HL-60 (cell line): ENCODE results near the gene CCDC88B.

Experiments
- GABPA ChIP-seq: IDR thresholded peaks from 2 replicates; pipeline ENCODE4 v1.6.1; 2012; ENCODE audit warnings: low read depth
- POLR2AphosphoS5 ChIP-seq: IDR thresholded peaks from 2 replicates; pipeline ENCODE4 v1.6.1; 2012; ENCODE audit warnings: low read depth
- REST ChIP-seq: IDR thresholded peaks from 2 replicates; pipeline ENCODE4 v1.6.1; 2012; ENCODE audit warnings: low read depth; ENCODE audit not compliant: insufficient replicate concordance
- SPI1 ChIP-seq: IDR thresholded peaks from 2 replicates; pipeline ENCODE4 v1.6.1; 2012; ENCODE audit warnings: low read depth, mild to moderate bottlenecking, borderline replicate concordance
- TF ChIP-seq, protein P1 (sequence below): IDR thresholded peaks from one replicate; pipeline ENCODE4 v1.5.1; 2011; ENCODE audit warnings: low read length, control low read depth, inconsistent platforms; ENCODE audit not compliant: insufficient read depth

DNA sequence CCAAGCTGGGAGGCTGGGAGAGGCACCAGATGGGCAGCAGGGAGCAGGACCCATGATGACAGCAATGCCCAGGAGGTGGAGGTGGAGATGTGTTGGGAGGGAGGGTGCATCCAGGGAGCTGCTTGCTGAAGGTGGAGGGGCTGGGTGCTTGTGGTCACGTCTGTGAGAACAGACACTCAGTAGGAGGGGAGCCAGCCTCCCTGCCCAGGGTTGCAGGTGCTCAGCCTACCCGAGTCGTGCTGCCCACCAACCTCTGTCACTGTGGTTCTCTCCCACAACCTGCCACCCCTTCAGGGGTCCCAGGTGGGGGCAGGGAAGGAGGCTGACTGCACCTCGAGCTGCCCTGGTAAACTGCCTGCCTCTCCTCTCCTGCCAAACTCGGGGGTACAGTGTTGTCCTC is 16.6 kb upstream of the CCDC88B start:
- TF ChIP-seq REST (no peak), POLR2AphosphoS5 (no peak), GABPA (no peak), SPI1 (no peak)
- TF ChIP-seq, protein P1, sequence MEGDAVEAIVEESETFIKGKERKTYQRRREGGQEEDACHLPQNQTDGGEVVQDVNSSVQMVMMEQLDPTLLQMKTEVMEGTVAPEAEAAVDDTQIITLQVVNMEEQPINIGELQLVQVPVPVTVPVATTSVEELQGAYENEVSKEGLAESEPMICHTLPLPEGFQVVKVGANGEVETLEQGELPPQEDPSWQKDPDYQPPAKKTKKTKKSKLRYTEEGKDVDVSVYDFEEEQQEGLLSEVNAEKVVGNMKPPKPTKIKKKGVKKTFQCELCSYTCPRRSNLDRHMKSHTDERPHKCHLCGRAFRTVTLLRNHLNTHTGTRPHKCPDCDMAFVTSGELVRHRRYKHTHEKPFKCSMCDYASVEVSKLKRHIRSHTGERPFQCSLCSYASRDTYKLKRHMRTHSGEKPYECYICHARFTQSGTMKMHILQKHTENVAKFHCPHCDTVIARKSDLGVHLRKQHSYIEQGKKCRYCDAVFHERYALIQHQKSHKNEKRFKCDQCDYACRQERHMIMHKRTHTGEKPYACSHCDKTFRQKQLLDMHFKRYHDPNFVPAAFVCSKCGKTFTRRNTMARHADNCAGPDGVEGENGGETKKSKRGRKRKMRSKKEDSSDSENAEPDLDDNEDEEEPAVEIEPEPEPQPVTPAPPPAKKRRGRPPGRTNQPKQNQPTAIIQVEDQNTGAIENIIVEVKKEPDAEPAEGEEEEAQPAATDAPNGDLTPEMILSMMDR: no peak
